Measurements from ENCODE around the gene CALHM1. TPM values are rescaled to one million over a fixed set of nuclear protein-coding genes. Genes with fewer than 3 reads are reported as not detected.

The CALHM1 gene
- total RNA-seq, 1 experiment from 2014 or later: not detected

GRCh38 chr10:103478671-103479070 is 20.0 kb upstream of the CALHM1 start:
- H3K4me3 Mint-ChIP-seq (ENCODE audit: low read depth, unreplicated experiment): no peak overlapping the region
- intact Hi-C loops (cut with micrococcal nuclease; ENCODE audit: unreplicated experiment): no loop called here
- no peaks in the 10 kb centered on the region for H3K9me3 Mint-ChIP-seq (ENCODE audit: low read depth, unreplicated experiment)
- CTCF ChIA-PET: no interaction called here
- H3K27me3 Mint-ChIP-seq (ENCODE audit: unreplicated experiment): no peaks in the 10 kb centered on the region
- no peak for DNase-seq
- H3K36me3 Mint-ChIP-seq (ENCODE audit: insufficient read depth, unreplicated experiment): no peaks in the 10 kb centered on the region
- TF ChIP-seq CTCF (IDR thresholded peaks at IDR 0.05; ENCODE audit: unreplicated experiment): no peak
- no peak overlapping the region for H3K27ac Mint-ChIP-seq (ENCODE audit: unreplicated experiment)
- H3K4me1 Mint-ChIP-seq (ENCODE audit: low read depth, unreplicated experiment): peaks cover 10% of the 10 kb centered on the region
- no TSS peak for BruUV-seq (replicated peaks)

GRCh38 chr10:103476046-103476768 is 17.5 kb upstream of the CALHM1 start:
- no peak overlapping the region for H3K27ac Mint-ChIP-seq (ENCODE audit: unreplicated experiment)
- intact Hi-C loops (cut with micrococcal nuclease; ENCODE audit: unreplicated experiment): no loop called here
- no peaks in the 10 kb centered on the region for H3K36me3 Mint-ChIP-seq (ENCODE audit: insufficient read depth, unreplicated experiment)
- no peaks in the 10 kb centered on the region for H3K27me3 Mint-ChIP-seq (ENCODE audit: unreplicated experiment)
- H3K9me3 Mint-ChIP-seq (ENCODE audit: low read depth, unreplicated experiment): no peaks in the 10 kb centered on the region
- peaks cover 10% of the 10 kb centered on the region for H3K4me1 Mint-ChIP-seq (ENCODE audit: low read depth, unreplicated experiment)
- no peak for TF ChIP-seq CTCF (IDR thresholded peaks at IDR 0.05; ENCODE audit: unreplicated experiment)
- BruUV-seq (replicated peaks): no TSS peak
- CTCF ChIA-PET: no interaction called here
- H3K4me3 Mint-ChIP-seq (ENCODE audit: low read depth, unreplicated experiment): no peak overlapping the region
- DNase-seq: no peak

- no TSS peak for BruUV-seq (replicated peaks)
- no peak for TF ChIP-seq CTCF (IDR thresholded peaks at IDR 0.05; ENCODE audit: unreplicated experiment)
- CTCF ChIA-PET: no interaction called here
Observed at GRCh38 chr10:103475437-103475836, 16.7 kb upstream of the CALHM1 start.

GRCh38 chr10:103474077-103474476 is 15.4 kb upstream of the CALHM1 start:
- CTCF ChIA-PET: no interaction called here
- no peak for TF ChIP-seq CTCF (IDR thresholded peaks at IDR 0.05; ENCODE audit: unreplicated experiment)
- Mint-ChIP-seq H3K4me1 (ENCODE audit: low read depth, unreplicated experiment) (peaks cover 2% of the 10 kb centered on the region), H3K9me3 (ENCODE audit: low read depth, unreplicated experiment) (no peaks in the 10 kb centered on the region), H3K36me3 (ENCODE audit: insufficient read depth, unreplicated experiment) (no peaks in the 10 kb centered on the region), H3K27me3 (ENCODE audit: unreplicated experiment) (peaks cover 20% of the 10 kb centered on the region), H3K27ac (ENCODE audit: unreplicated experiment) (no peak overlapping the region), H3K4me3 (ENCODE audit: low read depth, unreplicated experiment) (no peak overlapping the region)
- BruUV-seq (replicated peaks): no TSS peak
- DNase-seq: no peak
- intact Hi-C loops (cut with micrococcal nuclease; ENCODE audit: unreplicated experiment): no loop called here

More at GRCh38 chr10:103475437-103475836, 16.7 kb upstream of the CALHM1 start:
- Mint-ChIP-seq H3K4me3 (ENCODE audit: low read depth, unreplicated experiment) (no peak overlapping the region), H3K27ac (ENCODE audit: unreplicated experiment) (no peak overlapping the region), H3K4me1 (ENCODE audit: low read depth, unreplicated experiment) (peaks cover 10% of the 10 kb centered on the region), H3K27me3 (ENCODE audit: unreplicated experiment) (peaks cover 6% of the 10 kb centered on the region), H3K36me3 (ENCODE audit: insufficient read depth, unreplicated experiment) (no peaks in the 10 kb centered on the region), H3K9me3 (ENCODE audit: low read depth, unreplicated experiment) (no peaks in the 10 kb centered on the region)
- no peak for DNase-seq
- intact Hi-C loops (cut with micrococcal nuclease; ENCODE audit: unreplicated experiment): no loop called here
